Measurements from ENCODE around the gene OBI1.

DNA sequence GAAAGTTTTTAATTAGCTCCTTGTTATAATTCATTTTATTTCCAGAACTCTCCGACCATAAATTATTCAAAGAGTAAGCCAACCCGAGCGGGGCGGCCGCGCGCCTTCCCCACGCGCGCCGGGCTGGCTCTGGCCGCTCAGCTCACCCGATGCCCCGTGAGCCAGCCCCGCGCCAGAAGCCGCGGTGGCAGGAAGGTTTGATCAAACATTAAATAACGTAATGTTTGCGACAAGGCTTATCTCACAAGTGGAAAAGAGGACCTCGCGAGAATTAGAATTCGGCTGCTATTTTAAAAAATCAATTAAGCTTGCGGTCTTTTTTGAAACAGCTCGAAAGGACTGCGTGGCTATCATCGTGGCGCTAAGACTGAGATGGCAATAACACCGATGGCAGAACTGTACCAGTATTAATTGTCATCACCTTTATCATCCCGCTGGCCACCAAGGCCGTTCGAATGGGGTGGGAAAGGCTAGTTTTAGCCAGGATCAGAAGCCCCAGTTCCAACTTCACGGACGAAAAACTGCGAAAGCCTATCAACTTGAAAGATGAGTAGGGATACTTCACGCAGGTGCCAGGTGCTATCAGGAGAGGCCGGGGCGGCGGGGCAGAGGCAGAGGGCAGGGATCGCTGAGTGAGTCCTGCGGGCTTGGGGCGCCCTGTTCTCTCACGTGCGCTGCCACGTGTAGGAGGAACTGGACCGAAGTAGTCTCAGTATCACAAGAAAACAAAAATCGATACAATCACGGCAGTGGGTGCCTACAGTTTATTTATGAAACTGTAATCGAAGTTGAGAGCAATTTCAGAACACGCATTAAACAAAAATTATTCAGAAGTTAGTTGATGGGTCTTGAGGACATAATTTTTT, 62.0 kb downstream of the OBI1 start:
- TF ChIP-seq POLR2A (IDR thresholded peaks at IDR 0.05) = no peak
- TF ChIP-seq, protein P1, sequence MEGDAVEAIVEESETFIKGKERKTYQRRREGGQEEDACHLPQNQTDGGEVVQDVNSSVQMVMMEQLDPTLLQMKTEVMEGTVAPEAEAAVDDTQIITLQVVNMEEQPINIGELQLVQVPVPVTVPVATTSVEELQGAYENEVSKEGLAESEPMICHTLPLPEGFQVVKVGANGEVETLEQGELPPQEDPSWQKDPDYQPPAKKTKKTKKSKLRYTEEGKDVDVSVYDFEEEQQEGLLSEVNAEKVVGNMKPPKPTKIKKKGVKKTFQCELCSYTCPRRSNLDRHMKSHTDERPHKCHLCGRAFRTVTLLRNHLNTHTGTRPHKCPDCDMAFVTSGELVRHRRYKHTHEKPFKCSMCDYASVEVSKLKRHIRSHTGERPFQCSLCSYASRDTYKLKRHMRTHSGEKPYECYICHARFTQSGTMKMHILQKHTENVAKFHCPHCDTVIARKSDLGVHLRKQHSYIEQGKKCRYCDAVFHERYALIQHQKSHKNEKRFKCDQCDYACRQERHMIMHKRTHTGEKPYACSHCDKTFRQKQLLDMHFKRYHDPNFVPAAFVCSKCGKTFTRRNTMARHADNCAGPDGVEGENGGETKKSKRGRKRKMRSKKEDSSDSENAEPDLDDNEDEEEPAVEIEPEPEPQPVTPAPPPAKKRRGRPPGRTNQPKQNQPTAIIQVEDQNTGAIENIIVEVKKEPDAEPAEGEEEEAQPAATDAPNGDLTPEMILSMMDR (IDR thresholded peaks at IDR 0.05) = no peak
